HepG2 (cell line): ENCODE measurements around the gene TTC17. TPM values are rescaled to one million over a fixed set of nuclear protein-coding genes. Genes with fewer than 3 reads are reported as not detected.

Source experiments
- ATAC-seq: fragments of 200-7000 bp; cut with Tn5 transposase; 3 replicates; pipeline ENCODE4 v1.9.1; 2020; ENCODE audit warnings: mild to moderate bottlenecking, moderate library complexity
- BruUV-seq: library from RNA; stranded (reverse); fragments of 400-500 nt; replicated peaks from 2 replicates; lab custom pipeline; 2021; lab: Mats Ljungman, UMichigan
- CTCF ChIA-PET: fragments of 300-600 bp; formaldehyde crosslinking; extraction: SDS; loops from one replicate; lab custom pipeline; 2021; ENCODE audit warnings: low total read pairs, inconsistent platforms, low intra/inter-chr PET ratio; lab: Yijun Ruan, JAX
- POLR2A ChIA-PET: fragments of 350-600 bp; sonication (Branson Sonifier 250); formaldehyde crosslinking; loops from one replicate; lab custom pipeline; 2020; ENCODE audit warnings: antibody characterized with exemption, inconsistent platforms; lab: Yijun Ruan, JAX
- DNase-seq: peaks from one replicate; pipeline ENCODE4 v3.0.0-alpha.2; 2015; ENCODE audit warnings: low spot score
- FAIRE-seq: peaks from 3 replicates; lab custom pipeline; 2011; peaks lifted over from hg19 to GRCh38; lab: Jason Lieb, UNC
- H2AFZ ChIP-seq: one replicate; pipeline ENCODE4 v1.6.1; 2011; ENCODE audit warnings: low read length, inconsistent platforms
- H3K27ac ChIP-seq: fragments of 300-600 bp; 3 replicates; pipeline ENCODE4 v1.8.0; 2011; ENCODE audit warnings: mixed run types, mild to moderate bottlenecking, mixed read lengths, low read length, inconsistent platforms; ENCODE audit not compliant: insufficient read depth; ENCODE audit errors: extremely low read length
- H3K27me3 ChIP-seq, 2 experiments: fragments of 200-600 bp in 1 of 2; 2 replicates in 1 of 2; 3 replicates in 1 of 2; pipeline versions ENCODE4 v1.6.0 to v1.8.0; 2011; ENCODE audit warnings: low read length in 2 of 2, mild to moderate bottlenecking in 2 of 2, moderate library complexity in 2 of 2, inconsistent platforms in 1 of 2; ENCODE audit not compliant: insufficient read depth in 2 of 2, control insufficient read depth in 1 of 2
- H3K36me3 ChIP-seq, 2 experiments: fragments of 200-600 bp in 1 of 2; replicated peaks in 1 of 2; 2 replicates in 1 of 2; 3 replicates in 1 of 2; pipeline versions ENCODE4 v1.5.1 to v1.8.0; 2011; ENCODE audit warnings: low read length in 2 of 2, inconsistent platforms in 1 of 2; ENCODE audit not compliant: insufficient read depth in 2 of 2, control insufficient read depth in 1 of 2
- H3K4me1 ChIP-seq: 2 replicates; pipeline ENCODE4 v1.5.1; 2012; ENCODE audit warnings: low read length, inconsistent platforms; ENCODE audit not compliant: insufficient read depth
- H3K4me2 ChIP-seq: 2 replicates; pipeline ENCODE4 v1.6.0; 2011; ENCODE audit warnings: low read depth, low read length, inconsistent platforms
- H3K4me3 ChIP-seq, 3 experiments: fragments of 200-600 bp in 1 of 3; sonication (generic), shearing (Covaris generic) in 1 of 3; replicated peaks in 1 of 3; 2 replicates each; pipeline ENCODE4 v1.5.1; 2011 to 2016; ENCODE audit warnings: low read length in 3 of 3, inconsistent platforms in 2 of 3, low read depth in 2 of 3, mild to moderate bottlenecking in 2 of 3, control low read depth in 1 of 3, mixed read lengths in 1 of 3; ENCODE audit not compliant: insufficient read depth in 1 of 3
- H3K79me2 ChIP-seq: one replicate; pipeline ENCODE4 v1.6.1; 2011; ENCODE audit warnings: low read length, inconsistent platforms; ENCODE audit not compliant: insufficient read depth
- H3K9ac ChIP-seq: 2 replicates; pipeline ENCODE4 v1.6.0; 2011; ENCODE audit warnings: mild to moderate bottlenecking, low read depth, low read length, inconsistent platforms; ENCODE audit not compliant: insufficient read depth
- H3K9me3 ChIP-seq: 2 replicates; pipeline ENCODE4 v1.5.1; 2012; ENCODE audit warnings: mild to moderate bottlenecking, low read length
- H4K20me1 ChIP-seq: 2 replicates; pipeline ENCODE4 v1.6.0; 2011; ENCODE audit warnings: inconsistent platforms, mild to moderate bottlenecking, low read length, moderate library complexity; ENCODE audit not compliant: insufficient read depth
- GATA4 ChIP-seq: sonication (generic); IDR thresholded peaks from 2 replicates; pipeline ENCODE4 v1.6.1; 2016; ENCODE audit warnings: antibody characterized with exemption, low read depth, borderline replicate concordance
- ZNF598 ChIP-seq: sonication (generic); formaldehyde crosslinking; IDR thresholded peaks from 2 replicates; pipeline ENCODE4 v1.5.1; 2020; ENCODE audit warnings: mild to moderate bottlenecking, missing genetic modification reagents, borderline replicate concordance
- ZNF816 ChIP-seq: sonication (generic); formaldehyde crosslinking; IDR thresholded peaks from 2 replicates; pipeline ENCODE4 v1.8.0; 2022; ENCODE audit warnings: missing genetic modification reagents, mild to moderate bottlenecking, borderline replicate concordance
- WGBS: methylation state at CpG from one replicate; pipeline ENCODE4 v1.1.6; 2017; ENCODE audit warnings: low lambda C conversion rate; 5-methylcytosine and 5-hydroxymethylcytosine counted together
- in situ Hi-C: cut with HindIII; loops from 2 replicates; pipeline ENCODE4 v1.10.0; 2017; ENCODE audit warnings: low pct_unique_long_range_greater_than_20kb; ENCODE audit not compliant: extremely low pct_ligation_motif_present
- intact Hi-C: fragments of 100-400 bp; cut with micrococcal nuclease; formaldehyde crosslinking; loops from one replicate; pipeline ENCODE4 v1.10.0; 2022; ENCODE audit not compliant: unreplicated experiment
- polyA plus RNA-seq, 8 experiments: library from polyadenylated mRNA; depleted of rRNA in 3 of 8; stranded (reverse) in 7 of 8; unstranded in 1 of 8; fragments of >200 nt; fragmentation: Illumina TruSeq in 4 of 8; extraction: Trizol in 4 of 8; gene quantifications; 2 replicates each; pipeline versions ENCODE4 v1.2.1 to v1.2.3, GENCODE V29; 2011 to 2016; ENCODE audit warnings: low read depth in 4 of 8, missing spikeins in 1 of 8, mixed read lengths in 1 of 8; ENCODE audit not compliant: insufficient read depth in 1 of 8
- total RNA-seq, 5 experiments: library from RNA; depleted of rRNA; stranded (reverse); fragments of >200 nt; fragmentation: Illumina TruSeq; extraction: Trizol; gene quantifications; 2 replicates each; pipeline ENCODE4 v1.2.3, GENCODE V29; 2016; ENCODE audit warnings: low read depth in 1 of 5
- TF ChIP-seq, protein P1 (sequence below): sonication (generic); formaldehyde crosslinking; IDR thresholded peaks from 2 replicates; pipeline ENCODE4 v1.4.0; 2020; ENCODE audit warnings: missing genetic modification reagents, mild to moderate bottlenecking, borderline replicate concordance
- TF ChIP-seq, protein P2 (sequence below): sonication (generic); formaldehyde crosslinking; IDR thresholded peaks from 2 replicates; pipeline ENCODE4 v1.4.0; 2020; ENCODE audit warnings: missing genetic modification reagents
- TF ChIP-seq, protein P3 (sequence below): sonication (generic); formaldehyde crosslinking; IDR thresholded peaks from 2 replicates; pipeline ENCODE4 v1.5.0; 2020; ENCODE audit warnings: missing genetic modification reagents

Gene TTC17
- total and polyA plus RNA-seq, 2 of the 13 experiments (the other 11 are each of a cell fraction or from before 2014, with no cell fraction given): 55.9 to 99.7 TPM

DNA sequence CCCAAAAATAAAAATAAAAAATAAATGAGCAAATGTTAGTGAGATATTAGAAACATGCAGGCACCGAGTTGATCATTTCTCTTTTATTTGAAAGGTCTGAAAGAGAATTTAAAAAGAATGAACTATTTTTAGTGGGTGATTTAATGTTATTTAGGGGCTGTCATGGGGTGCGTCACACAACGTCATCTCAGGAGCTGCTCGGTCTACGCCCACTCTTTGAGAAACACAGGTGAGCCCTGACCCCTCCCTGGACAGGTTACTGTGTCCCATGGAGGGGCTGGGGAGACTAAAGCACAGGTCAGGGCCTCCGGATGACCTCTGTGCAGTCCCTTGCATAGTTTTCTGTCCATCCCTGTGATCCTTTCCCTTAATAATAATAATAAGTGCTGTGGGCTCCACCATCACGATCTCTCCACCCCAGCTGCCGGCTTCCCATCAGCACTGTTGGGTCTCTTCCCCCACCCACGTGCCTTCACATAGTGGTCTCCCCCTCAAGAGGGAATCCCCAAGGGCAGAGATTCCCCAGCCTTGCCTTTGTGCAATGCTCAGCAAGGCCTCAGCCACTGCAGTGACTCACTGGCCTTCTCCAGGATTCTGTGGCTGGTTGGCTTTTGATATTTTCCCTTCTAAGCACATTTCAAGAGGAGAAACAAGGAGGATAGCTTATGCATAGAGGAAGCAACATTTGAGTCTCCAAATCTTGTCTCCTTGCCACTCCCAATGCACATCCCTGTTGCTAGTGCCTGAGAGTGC, 159.9 kb downstream of the TTC17 start:
- intact Hi-C loops (no loop called here), in situ Hi-C loops (no loop called here)
- DNase-seq (no peak), FAIRE-seq (no peak), ATAC-seq (no peak)
- Histone ChIP-seq H3K27ac (no peak overlapping the region), H3K9me3 (no peaks in the 10 kb centered on the region), H3K9ac (no peak overlapping the region), H2AFZ (no peak overlapping the region), H3K4me1 (no peaks in the 10 kb centered on the region), H3K36me3 (no peaks in the 10 kb centered on the region), H3K4me2 (no peak overlapping the region), H3K79me2 (no peaks in the 10 kb centered on the region)
- BruUV-seq: no TSS peak
- POLR2A ChIA-PET: no interaction called here
- WGBS: 38% methylated on average over 8 of the region's 9 CpGs
- TF ChIP-seq, protein P1, sequence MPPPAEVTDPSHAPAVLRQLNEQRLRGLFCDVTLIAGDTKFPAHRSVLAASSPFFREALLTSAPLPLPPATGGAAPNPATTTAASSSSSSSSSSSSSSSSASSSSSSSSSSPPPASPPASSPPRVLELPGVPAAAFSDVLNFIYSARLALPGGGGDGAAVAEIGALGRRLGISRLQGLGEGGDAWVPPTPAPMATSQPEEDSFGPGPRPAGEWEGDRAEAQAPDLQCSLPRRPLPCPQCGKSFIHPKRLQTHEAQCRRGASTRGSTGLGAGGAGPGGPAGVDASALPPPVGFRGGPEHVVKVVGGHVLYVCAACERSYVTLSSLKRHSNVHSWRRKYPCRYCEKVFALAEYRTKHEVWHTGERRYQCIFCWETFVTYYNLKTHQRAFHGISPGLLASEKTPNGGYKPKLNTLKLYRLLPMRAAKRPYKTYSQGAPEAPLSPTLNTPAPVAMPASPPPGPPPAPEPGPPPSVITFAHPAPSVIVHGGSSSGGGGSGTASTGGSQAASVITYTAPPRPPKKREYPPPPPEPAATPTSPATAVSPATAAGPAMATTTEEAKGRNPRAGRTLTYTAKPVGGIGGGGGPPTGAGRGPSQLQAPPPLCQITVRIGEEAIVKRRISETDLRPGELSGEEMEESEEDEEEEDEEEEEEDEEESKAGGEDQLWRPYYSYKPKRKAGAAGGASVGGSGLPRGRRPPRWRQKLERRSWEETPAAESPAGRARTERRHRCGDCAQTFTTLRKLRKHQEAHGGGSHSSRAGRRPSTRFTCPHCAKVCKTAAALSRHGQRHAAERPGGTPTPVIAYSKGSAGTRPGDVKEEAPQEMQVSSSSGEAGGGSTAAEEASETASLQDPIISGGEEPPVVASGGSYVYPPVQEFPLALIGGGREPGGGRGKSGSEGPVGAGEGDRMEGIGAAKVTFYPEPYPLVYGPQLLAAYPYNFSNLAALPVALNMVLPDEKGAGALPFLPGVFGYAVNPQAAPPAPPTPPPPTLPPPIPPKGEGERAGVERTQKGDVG (CRISPR knock-in tag): no peak
- TF ChIP-seq ZNF598 (CRISPR knock-in tag): no peak
- TF ChIP-seq, all 625 proteins: peak for 0
- peaks cover 0 to 24% of the 10 kb centered on the region in 2 experiments; a peak in 3 of 5 replicates for H3K27me3 ChIP-seq
- CTCF ChIA-PET: no interaction called here
- no peaks in the 10 kb centered on the region for H4K20me1 ChIP-seq
- H3K4me3 ChIP-seq: no peak overlapping the region

DNA sequence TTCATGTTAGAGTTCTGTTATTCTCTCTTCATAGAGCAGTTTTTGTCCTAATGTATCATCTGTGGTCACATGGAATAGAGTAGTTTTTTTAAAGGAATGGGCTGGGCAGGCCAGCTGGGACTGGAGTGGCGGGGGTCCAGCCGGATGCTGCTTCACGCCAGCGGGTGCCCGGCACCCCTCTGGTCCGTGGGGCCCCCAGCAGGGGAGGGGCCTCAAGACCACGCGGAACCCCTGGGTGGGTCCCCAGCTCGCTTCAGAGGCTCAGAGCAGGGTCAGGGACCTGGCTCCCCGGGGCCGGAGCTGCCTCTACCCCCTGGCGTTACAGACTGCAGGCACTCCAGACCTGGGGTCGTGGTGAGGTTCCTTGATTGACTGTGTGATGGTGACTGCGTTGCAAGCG, 162.8 kb downstream of the TTC17 start:
- H2AFZ ChIP-seq: no peak overlapping the region
- no peaks in the 10 kb centered on the region for H3K9me3 ChIP-seq
- no peak for FAIRE-seq
- no peak overlapping the region for H3K27ac ChIP-seq
- no peaks in the 10 kb centered on the region for H4K20me1 ChIP-seq
- no peaks in the 10 kb centered on the region for H3K4me1 ChIP-seq
- WGBS: 42% methylated on average over 2 of the region's 15 CpGs
- ATAC-seq: no peak
- no peak overlapping the region for H3K4me2 ChIP-seq
- H3K36me3 ChIP-seq: no peaks in the 10 kb centered on the region
- H3K9ac ChIP-seq: no peak overlapping the region
- in situ Hi-C loops (no loop called here), intact Hi-C loops (no loop called here)
- BruUV-seq: no TSS peak
- no peak overlapping the region for H3K4me3 ChIP-seq
- ChIA-PET CTCF (no interaction called here), POLR2A (no interaction called here)
- no peaks in the 10 kb centered on the region for H3K79me2 ChIP-seq
- no peak for DNase-seq
- peaks cover 0 to 11% of the 10 kb centered on the region in 2 experiments; a peak in 3 of 5 replicates for H3K27me3 ChIP-seq
- TF ChIP-seq, protein P2, sequence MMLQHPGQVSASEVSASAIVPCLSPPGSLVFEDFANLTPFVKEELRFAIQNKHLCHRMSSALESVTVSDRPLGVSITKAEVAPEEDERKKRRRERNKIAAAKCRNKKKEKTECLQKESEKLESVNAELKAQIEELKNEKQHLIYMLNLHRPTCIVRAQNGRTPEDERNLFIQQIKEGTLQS: no peak
- TF ChIP-seq GATA4: no peak
- TF ChIP-seq ZNF816 (CRISPR knock-in tag): no peak
- TF ChIP-seq, protein P3, sequence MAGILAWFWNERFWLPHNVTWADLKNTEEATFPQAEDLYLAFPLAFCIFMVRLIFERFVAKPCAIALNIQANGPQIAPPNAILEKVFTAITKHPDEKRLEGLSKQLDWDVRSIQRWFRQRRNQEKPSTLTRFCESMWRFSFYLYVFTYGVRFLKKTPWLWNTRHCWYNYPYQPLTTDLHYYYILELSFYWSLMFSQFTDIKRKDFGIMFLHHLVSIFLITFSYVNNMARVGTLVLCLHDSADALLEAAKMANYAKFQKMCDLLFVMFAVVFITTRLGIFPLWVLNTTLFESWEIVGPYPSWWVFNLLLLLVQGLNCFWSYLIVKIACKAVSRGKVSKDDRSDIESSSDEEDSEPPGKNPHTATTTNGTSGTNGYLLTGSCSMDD (CRISPR knock-in tag): no peak
